T-helper 2 cell (primary cell): Measurements from ENCODE around the gene MCF2L.
A peak's percentile ranks its signal among the peaks of the same experiment; 100 is the strongest.
"Not testable (repeated sequence)": the region's sequence is repeated elsewhere in the genome, so short reads cannot be mapped to it uniquely, and the experiment has no call there.

ENCODE experiments used
- DNase-seq, 5 experiments: peaks; one replicate each; pipeline versions ENCODE4 v3.0.0 to v3.0.0-alpha.2; 2012 to 2022
- total RNA-seq, 2 donors: gene quantifications; one replicate each; lab custom pipeline; 2026; lab: John Stamatoyannopoulos, UW

Gene MCF2L, protein sequence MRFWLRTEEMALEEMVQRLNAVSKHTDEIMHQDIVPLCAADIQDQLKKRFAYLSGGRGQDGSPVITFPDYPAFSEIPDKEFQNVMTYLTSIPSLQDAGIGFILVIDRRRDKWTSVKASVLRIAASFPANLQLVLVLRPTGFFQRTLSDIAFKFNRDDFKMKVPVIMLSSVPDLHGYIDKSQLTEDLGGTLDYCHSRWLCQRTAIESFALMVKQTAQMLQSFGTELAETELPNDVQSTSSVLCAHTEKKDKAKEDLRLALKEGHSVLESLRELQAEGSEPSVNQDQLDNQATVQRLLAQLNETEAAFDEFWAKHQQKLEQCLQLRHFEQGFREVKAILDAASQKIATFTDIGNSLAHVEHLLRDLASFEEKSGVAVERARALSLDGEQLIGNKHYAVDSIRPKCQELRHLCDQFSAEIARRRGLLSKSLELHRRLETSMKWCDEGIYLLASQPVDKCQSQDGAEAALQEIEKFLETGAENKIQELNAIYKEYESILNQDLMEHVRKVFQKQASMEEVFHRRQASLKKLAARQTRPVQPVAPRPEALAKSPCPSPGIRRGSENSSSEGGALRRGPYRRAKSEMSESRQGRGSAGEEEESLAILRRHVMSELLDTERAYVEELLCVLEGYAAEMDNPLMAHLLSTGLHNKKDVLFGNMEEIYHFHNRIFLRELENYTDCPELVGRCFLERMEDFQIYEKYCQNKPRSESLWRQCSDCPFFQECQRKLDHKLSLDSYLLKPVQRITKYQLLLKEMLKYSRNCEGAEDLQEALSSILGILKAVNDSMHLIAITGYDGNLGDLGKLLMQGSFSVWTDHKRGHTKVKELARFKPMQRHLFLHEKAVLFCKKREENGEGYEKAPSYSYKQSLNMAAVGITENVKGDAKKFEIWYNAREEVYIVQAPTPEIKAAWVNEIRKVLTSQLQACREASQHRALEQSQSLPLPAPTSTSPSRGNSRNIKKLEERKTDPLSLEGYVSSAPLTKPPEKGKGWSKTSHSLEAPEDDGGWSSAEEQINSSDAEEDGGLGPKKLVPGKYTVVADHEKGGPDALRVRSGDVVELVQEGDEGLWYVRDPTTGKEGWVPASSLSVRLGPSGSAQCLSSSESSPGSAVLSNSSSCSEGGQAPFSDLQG
- total RNA-seq, result 14.7 to 18.5 reads per million in 2 donors

DNA sequence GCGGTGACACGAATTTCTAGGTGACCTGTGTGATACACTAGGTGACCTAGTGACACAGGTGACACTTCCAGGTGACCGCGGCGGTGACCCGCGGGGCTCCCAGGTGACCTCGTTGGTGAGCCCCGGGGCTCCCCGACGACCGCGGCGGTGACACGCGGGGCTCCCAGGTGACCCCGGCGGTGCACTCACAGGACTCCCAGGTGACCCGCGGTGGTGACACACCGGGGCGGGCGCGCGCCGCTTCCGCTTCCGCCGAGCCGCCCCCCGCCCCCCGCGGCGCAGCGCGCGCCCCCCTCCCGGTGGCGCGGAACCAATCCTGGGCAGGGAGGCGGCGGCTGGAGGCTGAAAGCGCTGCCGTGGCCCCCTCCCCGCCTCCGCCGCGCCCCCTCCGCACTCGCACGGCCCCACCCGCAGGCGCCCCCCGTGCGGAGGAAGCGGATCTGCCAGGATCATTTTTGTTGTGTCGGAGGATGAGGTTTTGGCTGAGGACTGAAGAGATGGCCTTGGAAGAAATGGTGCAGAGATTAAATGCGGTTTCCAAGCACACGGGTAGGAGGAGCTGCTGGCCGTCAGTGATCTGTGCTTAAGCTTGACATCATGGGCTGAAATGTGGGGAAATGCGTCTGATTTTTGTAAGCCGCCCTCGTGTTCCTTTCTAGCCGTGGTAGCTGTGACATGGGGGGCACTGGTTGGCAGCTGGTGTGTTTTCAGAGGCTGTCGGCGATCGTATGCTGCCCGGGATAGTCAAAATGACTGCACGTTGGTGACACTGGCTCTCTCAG is at the start of gene MCF2L:
MCF2L (plus strand) TSS at position 305 of the 782 bp plus-strand sequence; CDS start at position 471, 166 bp downstream.
- peak; percentile 26 to 74 (median 52) for DNase-seq

DNA sequence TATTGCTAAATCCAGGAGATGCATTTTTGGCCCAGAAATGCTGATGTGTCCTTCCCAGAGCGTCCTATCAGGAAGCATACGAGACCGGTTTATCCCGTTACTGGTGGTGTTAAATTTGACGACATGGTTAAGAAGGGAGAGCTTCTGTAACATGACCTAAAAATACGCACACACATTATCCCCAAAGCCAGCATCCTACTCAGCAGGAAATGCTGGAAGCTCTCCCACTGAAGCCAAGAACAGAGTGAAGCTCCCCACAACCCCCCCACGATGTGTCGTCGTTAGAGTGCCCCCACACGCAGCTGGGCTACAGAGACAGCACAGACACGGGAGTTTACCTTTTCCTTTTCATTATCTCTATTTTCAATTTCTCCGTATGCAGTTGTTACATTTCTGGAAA is 45.1 kb upstream of the MCF2L start:
- no peak for DNase-seq

DNA sequence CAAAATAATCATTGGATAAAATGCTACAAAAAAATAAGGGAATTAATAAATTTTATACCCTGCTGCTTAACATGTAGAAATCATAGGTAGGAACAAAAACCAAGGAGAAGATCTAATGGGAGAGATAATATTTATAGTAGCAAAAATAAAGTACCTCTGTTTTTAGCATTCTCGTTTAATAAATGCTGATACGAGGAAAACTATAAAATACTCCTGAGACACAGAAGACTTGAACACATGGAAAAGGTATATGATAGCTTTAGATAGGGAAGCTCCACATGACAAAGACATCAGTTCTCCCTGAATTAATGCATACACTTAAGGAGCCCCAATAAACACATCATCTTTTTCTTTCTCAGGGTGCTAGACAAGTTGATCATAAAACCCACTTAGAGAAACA is 44.6 kb upstream of the MCF2L start:
- no peak for DNase-seq

DNA sequence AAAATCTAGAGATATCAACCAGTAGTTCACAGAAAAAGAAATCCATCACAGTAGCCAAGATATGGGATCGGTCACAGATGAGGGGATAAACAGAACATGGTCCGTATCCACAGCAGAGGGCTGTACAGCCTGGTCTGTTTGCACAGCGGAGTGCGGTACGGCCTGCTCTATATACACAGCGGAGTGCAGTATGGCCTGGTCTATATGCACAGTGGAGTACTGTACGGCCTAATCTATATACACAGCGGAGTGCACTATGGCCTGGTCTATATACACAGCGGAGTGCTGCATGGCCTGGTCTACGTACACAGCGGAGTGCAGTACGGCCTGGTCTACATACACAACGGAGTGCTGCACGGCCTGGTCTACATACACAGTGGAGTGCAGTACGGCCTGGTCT is 43.0 kb upstream of the MCF2L start:
- no peak for DNase-seq

DNA sequence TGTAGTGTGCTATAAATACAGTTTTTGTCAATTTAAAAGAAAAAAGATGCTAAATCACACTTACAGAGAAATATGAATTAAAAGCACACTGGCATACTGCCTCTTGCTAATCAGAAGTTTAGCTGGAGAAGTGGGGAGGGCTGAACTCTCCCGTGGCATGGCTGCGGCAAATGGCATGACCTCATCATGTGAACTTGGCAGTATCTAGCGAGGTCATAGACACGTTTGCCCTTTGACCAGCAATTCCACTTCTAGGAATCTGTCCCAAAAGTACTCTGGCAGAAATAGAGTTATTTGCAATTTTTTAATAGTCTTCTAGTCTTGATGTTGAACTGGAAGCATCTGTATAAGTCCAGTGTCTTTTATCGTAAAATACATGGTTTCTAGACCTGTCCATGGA is 42.0 kb upstream of the MCF2L start:
- DNase-seq, result no peak

DNA sequence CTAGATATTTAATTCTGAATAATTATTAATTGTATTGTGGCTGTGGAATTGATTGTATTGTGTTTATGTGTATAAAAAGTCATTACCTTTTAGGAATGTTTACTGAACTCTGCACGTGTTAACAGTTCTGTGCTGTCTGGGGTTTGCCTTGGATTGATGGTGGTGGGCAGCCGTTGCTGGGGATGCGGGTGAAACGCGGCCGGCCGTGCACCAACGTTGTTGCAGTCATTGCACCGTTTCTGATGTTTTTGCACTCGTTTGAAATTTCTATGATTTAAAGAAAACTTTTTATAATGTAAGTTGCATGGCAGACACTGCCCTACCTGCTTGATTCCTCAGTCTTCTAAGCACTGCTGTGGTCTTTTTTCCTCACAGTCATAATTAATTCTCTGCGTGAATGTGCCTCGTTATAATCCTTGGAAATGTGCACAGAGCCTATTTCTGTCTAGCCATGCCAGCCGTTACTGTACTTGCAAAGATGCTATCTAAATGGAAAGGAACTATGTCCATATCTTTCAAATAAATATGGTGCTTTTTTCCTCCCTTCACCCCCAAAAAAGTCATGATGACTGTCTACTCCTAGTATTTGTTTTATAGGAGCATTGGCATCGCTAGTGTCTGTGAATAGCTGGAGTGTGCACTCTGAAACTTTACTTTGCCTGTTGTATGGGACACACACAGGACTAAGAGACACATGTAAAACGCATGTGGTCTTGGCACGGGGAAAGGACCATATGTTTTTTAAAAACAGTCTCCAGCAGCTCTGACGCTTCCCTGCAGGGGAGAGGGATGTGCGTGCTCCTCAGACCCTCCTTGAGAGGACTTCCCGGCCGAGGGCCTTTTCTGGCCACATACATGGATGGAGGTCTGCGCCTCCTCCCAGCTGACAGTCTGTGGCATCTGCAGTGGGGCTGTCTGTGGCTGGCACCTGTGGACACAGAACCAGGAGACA is 40.7 kb upstream of the MCF2L start:
- DNase-seq, result no peak

DNA sequence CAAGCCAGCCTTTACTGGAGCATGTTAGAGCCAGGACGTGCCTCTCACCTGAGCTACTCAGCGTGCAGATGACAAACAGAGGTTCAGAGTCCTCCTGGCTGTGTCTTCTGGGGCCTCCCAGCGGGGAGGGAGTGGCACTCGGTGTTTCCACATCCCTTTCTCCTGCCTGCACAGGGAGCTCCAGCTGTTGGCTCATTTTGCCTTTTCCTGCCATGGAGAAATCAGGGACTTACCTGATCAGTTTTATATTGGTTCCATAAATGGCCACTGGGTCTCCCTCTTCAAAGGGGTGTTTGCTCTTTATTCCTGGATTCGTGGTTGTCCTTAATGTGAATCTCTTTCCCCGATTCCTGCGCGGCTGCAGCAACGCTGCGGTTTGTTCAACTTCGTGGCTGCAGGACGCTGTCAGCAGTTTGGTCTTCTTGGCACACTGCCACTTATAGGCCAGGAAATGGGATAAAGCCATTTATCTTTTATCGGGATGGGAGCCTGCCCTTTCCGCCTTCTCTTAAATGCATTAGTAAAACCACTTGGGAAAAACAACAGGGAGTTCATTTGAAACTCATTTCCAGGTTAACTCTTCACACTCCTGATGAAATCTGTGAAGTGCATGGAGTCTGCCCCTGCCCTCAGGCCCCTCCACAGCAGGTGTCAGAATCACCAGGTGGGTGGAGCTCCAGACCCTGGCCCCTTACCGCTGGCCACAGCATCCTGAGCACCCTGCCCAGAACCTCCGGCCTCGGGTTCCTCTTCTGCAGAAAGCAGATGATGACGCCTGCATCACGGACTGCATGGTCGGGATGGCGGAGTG is 39.8 kb upstream of the MCF2L start:
- no peak for DNase-seq

DNA sequence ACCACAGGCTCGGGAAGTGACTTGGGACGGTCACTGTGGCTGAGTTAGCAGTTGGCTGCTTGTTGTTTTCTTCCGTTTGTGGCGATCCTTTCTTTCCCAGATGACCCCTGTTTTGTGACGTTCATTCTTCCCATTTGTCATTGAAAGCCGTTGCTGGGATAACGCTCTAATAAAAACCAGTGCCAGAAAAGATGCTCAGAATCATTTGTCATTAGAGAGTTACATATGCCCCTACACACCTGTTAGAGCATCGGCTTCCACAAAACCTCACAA is 39.3 kb upstream of the MCF2L start:
- no peak for DNase-seq

DNA sequence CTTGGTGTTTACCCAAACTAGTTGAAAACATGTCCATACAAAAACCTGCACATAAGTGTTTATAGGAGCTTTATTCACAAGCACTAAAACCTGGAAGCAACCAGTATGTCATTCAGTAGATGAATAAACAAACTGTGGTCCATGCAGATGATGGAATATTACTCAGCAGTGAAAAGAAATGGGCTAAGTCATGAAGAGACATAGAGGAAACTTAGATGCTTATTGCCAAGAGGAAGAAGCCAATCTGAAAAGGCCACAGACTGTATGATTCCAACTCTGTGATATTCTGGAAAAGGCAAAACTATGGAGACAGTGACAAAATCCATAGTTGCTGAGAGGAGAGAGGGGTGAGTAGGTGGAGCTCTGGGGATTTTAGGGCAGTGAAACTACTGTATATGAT is 38.8 kb upstream of the MCF2L start:
- DNase-seq, result no peak

DNA sequence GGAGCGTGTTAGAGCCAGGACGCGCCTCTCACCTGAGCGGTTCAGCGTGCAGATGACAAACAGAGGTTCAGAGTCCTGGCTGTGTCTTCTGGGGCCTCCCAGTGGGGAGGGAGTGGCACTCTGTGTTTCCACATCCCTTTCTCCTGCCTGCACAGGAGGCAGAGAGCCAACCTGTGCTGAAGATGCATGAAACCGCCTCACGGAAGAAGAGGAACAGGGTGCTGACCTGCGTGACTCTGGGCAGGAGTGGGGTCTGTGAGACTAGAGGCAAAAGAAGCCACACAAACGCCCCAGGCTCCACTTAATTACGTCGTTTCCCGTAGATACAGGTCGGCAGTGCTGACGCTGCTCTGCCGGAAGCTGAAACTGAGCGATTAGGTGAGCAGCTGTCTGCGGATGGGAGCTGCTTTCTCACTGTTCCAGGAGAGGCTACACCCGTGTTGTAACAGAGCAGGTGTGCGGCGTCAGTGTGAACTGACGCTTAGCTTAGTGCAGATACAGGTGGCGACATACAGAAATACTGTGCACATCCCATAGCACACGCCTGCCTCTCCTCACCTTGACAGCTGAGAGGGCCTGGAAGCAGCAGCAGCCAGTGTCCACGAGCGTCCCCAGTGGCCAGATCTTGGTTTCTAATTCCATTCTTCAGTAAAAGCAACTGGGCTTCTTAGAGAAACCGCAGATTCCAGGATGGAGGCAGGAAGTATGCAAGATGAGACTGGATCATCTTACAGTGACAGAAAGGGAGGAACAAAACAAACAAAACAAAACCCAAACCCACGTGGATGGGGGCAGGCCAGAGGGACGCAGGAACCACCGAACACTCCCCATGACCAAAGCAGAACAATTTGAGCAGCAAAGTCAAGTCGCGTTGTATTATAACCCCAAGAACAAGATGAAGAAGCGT is 37.7 kb upstream of the MCF2L start:
- DNase-seq, result no peak

DNA sequence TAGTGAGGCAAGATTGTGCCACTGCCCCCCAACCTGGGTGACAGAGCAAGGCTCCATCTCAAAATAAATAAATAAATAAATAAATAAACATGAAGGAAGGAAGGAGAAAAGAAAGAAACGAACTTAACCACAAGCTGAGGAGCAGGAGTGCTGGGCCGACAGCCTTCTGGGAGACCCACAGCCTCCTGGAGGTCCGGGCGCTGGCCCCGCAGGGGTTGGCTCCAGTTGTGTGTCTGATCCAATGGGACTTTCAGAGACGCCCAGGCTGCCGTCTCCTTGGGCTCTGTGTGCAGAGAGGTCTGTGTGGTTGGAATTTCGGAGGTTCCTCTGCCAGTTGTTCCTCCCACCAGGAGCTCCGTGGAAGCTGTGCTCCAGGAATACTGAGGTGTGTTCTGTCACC is 36.0 kb upstream of the MCF2L start:
- no peak for DNase-seq

DNA sequence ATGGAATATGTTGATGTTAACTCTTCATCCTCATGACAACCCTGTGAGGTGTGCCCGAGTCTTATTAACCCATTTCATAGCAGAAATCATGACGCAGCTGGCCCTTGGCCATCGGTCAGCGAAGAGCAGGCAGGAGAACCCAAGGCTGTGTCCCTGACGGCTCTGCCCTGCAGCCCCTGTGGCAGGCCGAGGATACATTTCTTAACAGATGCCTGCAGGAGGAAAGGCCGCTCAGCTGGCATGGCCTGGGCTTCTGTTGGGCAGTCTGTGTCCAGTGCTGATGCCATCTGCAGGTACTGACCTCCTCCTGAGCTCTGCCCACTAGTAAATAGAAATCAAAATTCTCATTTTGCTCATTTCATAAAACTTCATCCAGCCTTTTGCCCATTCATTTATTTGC is 35.4 kb upstream of the MCF2L start:
- DNase-seq, result no peak

DNA sequence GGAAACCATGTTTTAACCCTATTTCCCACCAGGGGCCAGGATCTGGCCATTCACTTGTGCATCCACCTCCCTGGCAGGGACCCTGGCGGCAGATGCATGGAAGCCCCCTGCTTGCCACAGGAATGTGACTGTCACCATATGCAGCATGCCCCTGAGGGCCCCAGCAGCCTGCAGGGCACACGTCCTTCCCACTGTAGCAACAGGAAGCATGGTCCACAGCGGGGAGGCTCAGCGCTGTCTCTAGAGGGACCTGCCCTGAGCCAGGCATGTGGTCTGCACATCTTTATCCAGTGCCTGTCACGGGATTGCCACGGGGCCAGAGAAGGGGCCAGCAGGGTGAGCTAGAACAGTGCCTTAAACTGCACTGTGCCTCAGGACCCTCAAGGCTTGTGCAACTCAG is 34.9 kb upstream of the MCF2L start:
- no peak for DNase-seq

DNA sequence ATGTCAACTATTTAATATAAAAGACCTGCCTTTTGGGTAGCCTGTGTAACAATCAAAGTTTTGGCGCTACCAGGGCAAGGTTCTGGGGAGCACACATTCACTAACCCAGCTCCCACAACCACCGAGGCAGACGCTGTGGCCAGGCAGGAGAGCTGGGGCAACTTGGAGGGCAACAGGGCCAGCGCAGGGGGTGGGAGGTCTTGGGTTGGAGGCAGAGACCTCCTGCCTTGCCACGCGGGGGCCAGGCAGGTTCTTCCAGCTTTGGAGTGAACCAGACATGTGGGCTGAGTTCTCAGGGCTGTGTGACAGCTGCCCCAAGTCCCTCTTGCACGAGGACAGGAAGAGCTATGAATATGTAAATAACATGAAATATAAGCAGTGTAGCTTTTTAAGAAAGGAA is 30.3 kb upstream of the MCF2L start:
- no peak for DNase-seq

DNA sequence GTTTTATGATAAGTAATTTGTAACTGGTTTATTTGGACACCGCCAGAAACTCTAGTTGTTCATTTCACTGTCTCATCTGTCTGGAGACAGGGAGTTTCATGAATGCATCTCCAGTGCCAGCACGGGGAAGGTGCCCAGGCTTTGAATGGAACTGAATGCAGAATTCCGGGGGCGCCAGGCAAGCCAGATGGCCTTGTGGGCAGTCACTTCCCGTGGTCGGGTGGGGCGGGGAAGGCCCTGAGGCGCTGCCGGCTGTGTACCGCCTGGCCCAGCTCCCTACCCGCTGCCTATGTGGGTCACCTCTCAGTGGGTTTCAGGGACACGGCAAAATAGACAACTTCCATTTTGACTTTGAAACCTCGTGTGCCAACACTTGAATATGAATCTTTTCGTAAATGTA is 28.8 kb upstream of the MCF2L start:
- no peak for DNase-seq

DNA sequence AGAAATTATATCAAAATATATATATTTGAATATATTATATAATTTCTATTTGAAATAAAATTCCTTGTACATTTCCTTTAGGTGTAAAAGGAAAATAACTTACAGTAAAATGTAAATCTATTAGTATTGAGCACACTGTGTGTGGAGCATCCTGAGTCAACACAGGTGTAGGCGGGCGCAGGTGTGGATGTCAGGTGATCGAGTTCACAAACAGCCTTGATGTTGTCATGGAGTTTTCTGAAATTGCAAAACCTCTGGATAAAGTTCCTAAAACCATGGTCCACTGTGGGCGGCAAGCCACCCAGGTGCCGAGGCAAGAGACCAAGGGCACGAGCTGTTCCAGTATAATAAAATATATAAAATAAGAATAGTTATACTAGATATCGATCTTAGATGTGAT is 27.7 kb upstream of the MCF2L start:
- DNase-seq, result no peak

DNA sequence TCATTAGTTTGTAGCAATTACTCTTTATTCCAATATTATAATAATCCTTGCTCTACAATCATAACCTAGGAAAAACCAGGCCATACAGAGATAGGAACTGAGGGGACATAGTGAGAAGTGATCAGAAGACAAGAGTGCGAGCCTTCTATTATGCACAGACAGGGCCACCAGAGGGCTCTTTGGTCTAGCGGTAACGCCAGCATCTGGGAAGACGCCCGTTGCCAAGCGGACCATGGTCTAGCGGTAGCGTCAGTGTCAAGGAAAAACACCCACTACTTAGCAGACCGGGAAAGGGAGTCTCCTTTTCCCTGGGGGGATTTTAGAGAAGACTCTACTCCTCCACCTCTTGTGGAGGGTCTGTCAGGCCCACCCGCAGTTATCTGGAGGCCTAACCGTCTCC is 27.2 kb upstream of the MCF2L start:
- DNase-seq, result not testable (repeated sequence)

DNA sequence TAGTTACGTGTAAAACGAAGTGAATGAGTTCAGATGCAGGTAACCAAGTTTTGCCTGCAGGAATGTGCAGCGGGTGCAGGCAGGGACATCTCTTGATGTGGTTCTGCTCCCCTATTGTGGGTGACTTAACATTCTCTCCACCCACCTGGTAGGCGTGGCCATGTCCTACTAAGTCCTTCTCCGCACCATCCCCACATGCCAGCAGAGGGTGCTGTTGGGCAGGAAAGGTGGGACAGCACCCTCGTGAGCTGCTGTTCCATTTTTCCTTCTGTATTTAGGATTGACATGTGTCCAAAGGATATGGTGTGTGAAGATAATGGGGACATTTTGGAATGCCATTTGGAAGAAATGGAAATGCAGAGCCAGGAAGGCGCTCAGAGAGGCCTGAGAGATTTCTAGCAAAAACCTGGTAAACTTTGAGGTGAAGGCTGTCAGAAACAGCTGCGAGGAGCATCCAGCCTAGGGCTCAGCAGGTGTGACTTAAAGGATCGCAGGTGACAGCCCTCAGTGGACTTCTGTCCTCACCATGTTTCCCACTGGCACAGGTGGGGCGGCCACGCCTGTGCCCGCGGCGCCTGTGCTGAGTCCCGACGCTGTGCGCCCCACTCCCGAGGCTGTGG is 26.2 kb upstream of the MCF2L start:
- DNase-seq, result peak; percentile 85 to 97 (median 88)
